Measurements from ENCODE around the gene JAKMIP2.

- TF ChIP-seq, protein P1, sequence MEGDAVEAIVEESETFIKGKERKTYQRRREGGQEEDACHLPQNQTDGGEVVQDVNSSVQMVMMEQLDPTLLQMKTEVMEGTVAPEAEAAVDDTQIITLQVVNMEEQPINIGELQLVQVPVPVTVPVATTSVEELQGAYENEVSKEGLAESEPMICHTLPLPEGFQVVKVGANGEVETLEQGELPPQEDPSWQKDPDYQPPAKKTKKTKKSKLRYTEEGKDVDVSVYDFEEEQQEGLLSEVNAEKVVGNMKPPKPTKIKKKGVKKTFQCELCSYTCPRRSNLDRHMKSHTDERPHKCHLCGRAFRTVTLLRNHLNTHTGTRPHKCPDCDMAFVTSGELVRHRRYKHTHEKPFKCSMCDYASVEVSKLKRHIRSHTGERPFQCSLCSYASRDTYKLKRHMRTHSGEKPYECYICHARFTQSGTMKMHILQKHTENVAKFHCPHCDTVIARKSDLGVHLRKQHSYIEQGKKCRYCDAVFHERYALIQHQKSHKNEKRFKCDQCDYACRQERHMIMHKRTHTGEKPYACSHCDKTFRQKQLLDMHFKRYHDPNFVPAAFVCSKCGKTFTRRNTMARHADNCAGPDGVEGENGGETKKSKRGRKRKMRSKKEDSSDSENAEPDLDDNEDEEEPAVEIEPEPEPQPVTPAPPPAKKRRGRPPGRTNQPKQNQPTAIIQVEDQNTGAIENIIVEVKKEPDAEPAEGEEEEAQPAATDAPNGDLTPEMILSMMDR (IDR thresholded peaks at IDR 0.05) = no peak
- no peak for TF ChIP-seq POLR2AphosphoS5 (IDR thresholded peaks at IDR 0.05; ENCODE audit: low read depth, low read length)
- TF ChIP-seq TCF7L2 (IDR thresholded peaks at IDR 0.05; ENCODE audit: low read depth, low read length) = no peak
- TF ChIP-seq REST (IDR thresholded peaks at IDR 0.05; ENCODE audit: insufficient read depth in 1 of 2, low read depth in 2 of 2, low read length in 1 of 2) = no peak
- TF ChIP-seq SIN3A (IDR thresholded peaks at IDR 0.05; ENCODE audit: borderline replicate concordance, insufficient read depth, low read depth, low read length) = no peak
Observed at GRCh38 chr5:147619281-147619878, 163.1 kb downstream of the JAKMIP2 start.

Measured in Panc1 (cell line).